Trophoblast cell (in vitro differentiated cells and primary cell): ENCODE measurements around the gene TRIM64C. TPM values are rescaled to one million over a fixed set of nuclear protein-coding genes. Genes with fewer than 3 reads are reported as not detected.
"Not testable (repeated sequence)": the region's sequence is repeated elsewhere in the genome, so short reads cannot be mapped to it uniquely, and the experiment has no call there.

Experiments
- DNase-seq, 2 donors: peaks; one replicate each; pipeline ENCODE4 v3.0.0-alpha.2; 2016
- H2AFZ ChIP-seq: 2 replicates; pipeline ENCODE4 v1.6.1; 2013; ENCODE audit warnings: low read length, moderate library complexity, mild to moderate bottlenecking; ENCODE audit not compliant: insufficient read depth, poor library complexity
- H2AK5ac ChIP-seq: 2 replicates; pipeline ENCODE4 v1.6.1; 2013; ENCODE audit warnings: mild to moderate bottlenecking, low read length
- H2BK120ac ChIP-seq: 2 replicates; pipeline ENCODE4 v1.6.1; 2013; ENCODE audit warnings: low read length, mild to moderate bottlenecking, moderate library complexity; ENCODE audit not compliant: insufficient read depth, poor library complexity
- H2BK12ac ChIP-seq: 2 replicates; pipeline ENCODE4 v1.6.1; 2013; ENCODE audit warnings: mild to moderate bottlenecking, low read length, moderate library complexity
- H2BK5ac ChIP-seq: 2 replicates; pipeline ENCODE4 v1.6.1; 2013; ENCODE audit warnings: low read length, low read depth, moderate library complexity, mild to moderate bottlenecking; ENCODE audit not compliant: poor library complexity
- H3K14ac ChIP-seq: 2 replicates; pipeline ENCODE4 v1.6.1; 2013; ENCODE audit warnings: mild to moderate bottlenecking, low read length
- H3K18ac ChIP-seq: 2 replicates; pipeline ENCODE4 v1.6.1; 2013; ENCODE audit warnings: mild to moderate bottlenecking, low read length
- H3K23ac ChIP-seq: 2 replicates; pipeline ENCODE4 v1.6.1; 2013; ENCODE audit warnings: low read length
- H3K27ac ChIP-seq: 2 replicates; pipeline ENCODE4 v1.5.1; 2013; ENCODE audit warnings: low read depth, mild to moderate bottlenecking, inconsistent platforms, low read length, moderate library complexity
- H3K27me3 ChIP-seq: 2 replicates; pipeline ENCODE4 v1.6.1; 2013; ENCODE audit warnings: inconsistent platforms, mild to moderate bottlenecking, low read length, moderate library complexity; ENCODE audit not compliant: insufficient read depth
- H3K36me3 ChIP-seq, 2 experiments: 1 replicate in 1 of 2; 2 replicates in 1 of 2; pipeline ENCODE4 v1.6.1; 2013; ENCODE audit warnings: low read length in 2 of 2, mild to moderate bottlenecking in 2 of 2, moderate library complexity in 1 of 2; ENCODE audit not compliant: insufficient read depth in 2 of 2, control insufficient read depth in 1 of 2
- H3K4ac ChIP-seq: 2 replicates; pipeline ENCODE4 v1.6.1; 2013; ENCODE audit warnings: low read depth, mild to moderate bottlenecking, low read length, moderate library complexity
- H3K4me1 ChIP-seq, 2 experiments: 1 replicate in 1 of 2; 2 replicates in 1 of 2; pipeline ENCODE4 v1.6.1; 2013; ENCODE audit warnings: low read length in 2 of 2, mild to moderate bottlenecking in 2 of 2, moderate library complexity in 1 of 2; ENCODE audit not compliant: insufficient read depth in 2 of 2, control insufficient read depth in 1 of 2
- H3K4me2 ChIP-seq: 2 replicates; pipeline ENCODE4 v1.6.1; 2013; ENCODE audit warnings: inconsistent platforms, mild to moderate bottlenecking, low read length, moderate library complexity
- H3K4me3 ChIP-seq: 2 replicates; pipeline ENCODE4 v1.5.1; 2013; ENCODE audit warnings: mild to moderate bottlenecking, low read depth, low read length, inconsistent platforms
- H3K79me1 ChIP-seq: one replicate; pipeline ENCODE4 v1.6.1; 2013; ENCODE audit warnings: low read length
- H3K79me2 ChIP-seq: 2 replicates; pipeline ENCODE4 v1.6.1; 2013; ENCODE audit warnings: low read length, mild to moderate bottlenecking; ENCODE audit not compliant: control insufficient read depth, insufficient read depth, poor library complexity
- H3K9ac ChIP-seq: 2 replicates; pipeline ENCODE4 v1.6.1; 2013; ENCODE audit warnings: mild to moderate bottlenecking, low read length
- H3K9me3 ChIP-seq: 2 replicates; pipeline ENCODE4 v1.6.1; 2013; ENCODE audit warnings: low read depth, mild to moderate bottlenecking, control low read depth, inconsistent platforms, low read length; ENCODE audit not compliant: insufficient read depth
- H4K12ac ChIP-seq: 2 replicates; pipeline ENCODE4 v1.6.1; 2013; ENCODE audit warnings: low read depth, mild to moderate bottlenecking, low read length, moderate library complexity
- H4K8ac ChIP-seq: 2 replicates; pipeline ENCODE4 v1.6.1; 2013; ENCODE audit warnings: low read depth, mild to moderate bottlenecking, low read length, moderate library complexity
- H4K91ac ChIP-seq: one replicate; pipeline ENCODE4 v1.6.1; 2013; ENCODE audit warnings: low read depth, mild to moderate bottlenecking, low read length, moderate library complexity
- WGBS: extraction: QIAGEN DNeasy Blood & Tissue Kit; methylation state at CpG from one replicate; pipeline ENCODE4 v1.1.7; 2013; ENCODE audit warnings: missing lambda C conversion rate; ENCODE audit not compliant: insufficient read length, insufficient coverage; ENCODE audit errors: extremely low coverage; 5-methylcytosine and 5-hydroxymethylcytosine counted together
- polyA plus RNA-seq: library from polyadenylated mRNA; stranded (reverse); fragments of 200-250 nt; gene quantifications from 2 replicates; pipeline ENCODE4 v1.2.3, GENCODE V29; 2013

The TRIM64C gene, protein sequence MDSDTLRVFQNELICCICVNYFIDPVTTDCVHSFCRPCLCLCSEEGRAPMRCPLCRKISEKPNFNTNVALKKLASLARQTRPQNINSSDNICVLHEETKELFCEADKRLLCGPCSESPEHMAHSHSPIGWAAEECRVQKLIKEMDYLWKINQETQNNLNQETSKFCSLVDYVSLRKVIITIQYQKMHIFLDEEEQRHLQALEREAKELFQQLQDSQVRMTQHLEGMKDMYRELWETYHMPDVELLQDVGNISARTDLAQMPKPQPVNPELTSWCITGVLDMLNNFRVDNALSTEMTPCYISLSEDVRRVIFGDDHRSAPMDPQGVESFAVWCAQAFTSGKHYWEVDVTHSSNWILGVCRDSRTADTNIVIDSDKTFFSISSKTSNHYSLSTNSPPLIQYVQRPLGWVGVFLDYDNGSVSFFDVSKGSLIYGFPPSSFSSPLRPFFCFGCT
- not detected in 2 replicates for polyA plus RNA-seq

DNA sequence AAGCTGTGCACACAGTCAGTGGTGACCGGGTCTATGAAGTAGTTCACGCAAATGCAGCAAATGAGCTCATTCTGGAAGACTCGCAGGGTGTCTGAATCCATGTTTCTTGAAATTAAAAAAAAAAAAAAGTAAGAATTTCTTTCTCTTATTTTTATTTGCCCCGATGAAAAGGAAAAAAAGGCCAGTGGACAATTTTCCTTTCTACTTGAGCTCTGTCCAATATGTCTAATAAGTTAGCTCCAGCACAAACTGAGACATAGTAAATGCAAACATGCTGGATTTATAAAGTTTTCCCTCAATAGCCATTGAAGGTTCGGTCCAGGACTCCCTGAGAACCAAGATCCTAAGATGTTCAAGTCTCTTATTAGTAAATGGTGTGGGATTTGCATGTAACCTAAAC, at the start of gene TRIM64C:
TRIM64C (minus strand) TSS at position 101 of the 400 bp plus-strand sequence; CDS start at position 101, 0 bp downstream.
- H3K79me2 ChIP-seq, H4K12ac ChIP-seq, H3K9ac ChIP-seq, H3K79me1 ChIP-seq, H4K8ac ChIP-seq, H3K4me2 ChIP-seq, H3K23ac ChIP-seq, H2AFZ ChIP-seq, H3K27me3 ChIP-seq, H3K27ac ChIP-seq, H3K18ac ChIP-seq, H2BK120ac ChIP-seq, DNase-seq, H3K4me1 ChIP-seq, H3K4ac ChIP-seq, H3K4me3 ChIP-seq, H2BK12ac ChIP-seq, H2AK5ac ChIP-seq, H3K36me3 ChIP-seq, H4K91ac ChIP-seq, H3K14ac ChIP-seq, H2BK5ac ChIP-seq: not testable (repeated sequence)
- peaks cover 11% of the 10 kb centered on the region for H3K9me3 ChIP-seq
- no CpG with 5 or more reads among the region's 5 CpGs for WGBS

DNA sequence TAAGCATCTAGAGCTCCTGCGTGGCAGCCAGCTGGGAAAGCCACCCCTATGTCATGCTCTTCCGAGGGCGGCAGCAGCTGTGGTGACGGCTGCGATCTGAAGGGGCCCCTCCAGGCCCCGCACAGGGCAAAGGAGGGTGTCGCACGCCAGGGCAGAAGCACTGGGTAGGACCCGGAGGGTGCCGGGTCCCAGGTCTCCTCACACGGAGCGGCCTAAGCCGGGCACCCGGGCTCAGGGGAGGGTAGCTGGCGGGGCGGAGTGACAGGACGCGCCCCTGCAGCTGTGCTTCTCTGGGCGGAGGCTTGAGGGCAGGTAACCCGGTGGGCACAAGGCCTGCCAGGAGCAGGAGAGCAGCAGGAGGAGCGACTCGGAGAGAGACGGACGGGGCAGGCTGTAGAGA, 43.4 kb upstream of the TRIM64C start:
- H3K4me1 ChIP-seq, H2AFZ ChIP-seq, H4K8ac ChIP-seq, H2BK5ac ChIP-seq, H3K9ac ChIP-seq, H2BK12ac ChIP-seq, H3K23ac ChIP-seq, H3K18ac ChIP-seq, H3K27ac ChIP-seq, DNase-seq, H4K91ac ChIP-seq, H2AK5ac ChIP-seq, H2BK120ac ChIP-seq, H3K79me2 ChIP-seq, H4K12ac ChIP-seq, H3K36me3 ChIP-seq, H3K4ac ChIP-seq, H3K79me1 ChIP-seq, H3K27me3 ChIP-seq, H3K14ac ChIP-seq, H3K4me3 ChIP-seq, H3K4me2 ChIP-seq: not testable (repeated sequence)
- WGBS, result no CpG with 5 or more reads among the region's 24 CpGs
- H3K9me3 ChIP-seq, result peaks cover 15% of the 10 kb centered on the region

DNA sequence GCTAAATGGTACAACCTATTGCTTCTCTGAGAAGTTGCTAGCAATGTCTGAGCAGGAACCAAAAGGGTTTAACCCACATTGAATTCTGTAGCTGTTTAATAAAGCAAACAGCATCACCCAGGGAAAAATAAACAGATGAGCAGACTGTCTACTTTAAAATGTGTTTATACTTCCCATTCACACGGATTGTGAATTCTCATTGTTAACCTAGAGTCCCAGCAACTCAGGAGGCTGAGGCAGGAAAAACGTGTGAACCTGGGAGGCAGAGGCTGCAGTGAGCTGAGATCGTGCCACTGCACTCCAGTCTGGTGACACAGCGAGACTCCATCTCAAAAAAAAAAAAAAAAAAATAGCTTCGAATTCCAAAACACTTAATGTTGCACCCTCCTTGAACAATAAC, 11.0 kb upstream of the TRIM64C start:
- H3K4me3 ChIP-seq, H2AK5ac ChIP-seq, H3K27ac ChIP-seq, H3K9me3 ChIP-seq, H3K18ac ChIP-seq, H3K4me1 ChIP-seq, H3K79me1 ChIP-seq, H3K4me2 ChIP-seq, H3K79me2 ChIP-seq, H3K14ac ChIP-seq, H4K8ac ChIP-seq, DNase-seq, H4K12ac ChIP-seq, H3K27me3 ChIP-seq, H2BK12ac ChIP-seq, H3K23ac ChIP-seq, H4K91ac ChIP-seq, H2BK120ac ChIP-seq, H3K9ac ChIP-seq, H2AFZ ChIP-seq, H3K36me3 ChIP-seq, H3K4ac ChIP-seq, H2BK5ac ChIP-seq: not testable (repeated sequence)
- WGBS, result no CpG with 5 or more reads among the region's 5 CpGs

DNA sequence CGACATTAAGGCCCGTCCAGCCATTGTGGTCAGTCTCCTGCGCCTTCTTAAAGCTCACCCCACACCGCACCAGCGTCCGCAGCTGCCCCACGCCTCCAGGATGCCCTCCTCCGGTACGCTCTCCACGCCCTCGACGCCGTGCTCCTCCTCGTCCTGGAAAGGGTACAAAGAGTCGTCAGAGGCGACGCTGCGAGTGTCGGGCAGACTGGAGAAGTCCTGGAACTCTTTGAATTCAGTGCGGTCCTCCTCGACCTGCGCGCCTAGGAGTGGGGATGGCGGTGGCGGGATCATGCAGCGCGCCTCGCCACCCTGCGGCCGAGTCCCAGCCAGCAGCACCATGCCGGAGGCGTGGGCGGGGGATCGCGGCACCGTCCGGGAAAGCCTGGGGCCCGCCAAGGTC, 9.1 kb downstream of the TRIM64C start:
- WGBS, result no CpG with 5 or more reads among the region's 38 CpGs

More for the DNA sequence above, 9.1 kb downstream of the TRIM64C start:
- H2BK12ac ChIP-seq, H2AK5ac ChIP-seq, H2AFZ ChIP-seq, H3K27me3 ChIP-seq, H4K12ac ChIP-seq, H2BK120ac ChIP-seq, DNase-seq, H3K23ac ChIP-seq, H3K9ac ChIP-seq, H3K14ac ChIP-seq, H3K4me1 ChIP-seq, H2BK5ac ChIP-seq, H3K4me2 ChIP-seq, H3K79me1 ChIP-seq, H3K79me2 ChIP-seq, H3K18ac ChIP-seq, H4K8ac ChIP-seq, H4K91ac ChIP-seq, H3K36me3 ChIP-seq, H3K27ac ChIP-seq, H3K4ac ChIP-seq, H3K4me3 ChIP-seq: not testable (repeated sequence)
- H3K9me3 ChIP-seq, result peaks cover 24% of the 10 kb centered on the region
